ENCODE results near the gene HMOX2.
A peak's percentile ranks its signal among the peaks of the same experiment; 100 is the strongest.

The HMOX2 gene

GRCh38 chr16:4498546-4499195 lies 22.5 kb downstream of the HMOX2 start:
- TF ChIP-seq USF1 (IDR thresholded peaks at IDR 0.05), result no peak
- no peak for TF ChIP-seq YY1 (IDR thresholded peaks at IDR 0.05; ENCODE audit: low read depth)
- TF ChIP-seq CREB1 (IDR thresholded peaks at IDR 0.05; ENCODE audit: low read depth), result no peak
- no peak for TF ChIP-seq CEBPB (IDR thresholded peaks at IDR 0.05)
- TF ChIP-seq EP300 (IDR thresholded peaks at IDR 0.05; ENCODE audit: borderline replicate concordance), result no peak
- TF ChIP-seq REST (IDR thresholded peaks at IDR 0.05; ENCODE audit: low read depth), result no peak
- no peak for TF ChIP-seq TEAD4 (IDR thresholded peaks at IDR 0.05)
- no peak for TF ChIP-seq TAF1 (IDR thresholded peaks at IDR 0.05; ENCODE audit: low read depth)
- no peak for TF ChIP-seq NFIC (IDR thresholded peaks at IDR 0.05)
- TF ChIP-seq TCF12 (IDR thresholded peaks at IDR 0.05; ENCODE audit: low read depth), result no peak
- TF ChIP-seq RAD21 (IDR thresholded peaks at IDR 0.05; ENCODE audit: low read depth), result no peak
- TF ChIP-seq EGR1 (IDR thresholded peaks at IDR 0.05), result no peak
- TF ChIP-seq ZBTB7A (IDR thresholded peaks at IDR 0.05; ENCODE audit: low read depth), result no peak
- TF ChIP-seq MAX (IDR thresholded peaks at IDR 0.05), result no peak
- TF ChIP-seq FOXM1 (IDR thresholded peaks at IDR 0.05; ENCODE audit: borderline replicate concordance, low read depth), result no peak

GRCh38 chr16:4499196-4499555 lies 23.0 kb downstream of the HMOX2 start:
- TF ChIP-seq FOXM1 (IDR thresholded peaks at IDR 0.05; ENCODE audit: borderline replicate concordance, low read depth), result no peak
- no peak for TF ChIP-seq EP300 (IDR thresholded peaks at IDR 0.05; ENCODE audit: borderline replicate concordance)
- no peak for TF ChIP-seq YY1 (IDR thresholded peaks at IDR 0.05; ENCODE audit: low read depth)
- TF ChIP-seq CREB1 (IDR thresholded peaks at IDR 0.05; ENCODE audit: low read depth), result no peak
- no peak for TF ChIP-seq TAF1 (IDR thresholded peaks at IDR 0.05; ENCODE audit: low read depth)
- no peak for TF ChIP-seq MAX (IDR thresholded peaks at IDR 0.05)
- no peak for TF ChIP-seq REST (IDR thresholded peaks at IDR 0.05; ENCODE audit: low read depth)
- no peak for TF ChIP-seq RAD21 (IDR thresholded peaks at IDR 0.05; ENCODE audit: low read depth)
- no peak for TF ChIP-seq NFIC (IDR thresholded peaks at IDR 0.05)
- no peak for TF ChIP-seq CEBPB (IDR thresholded peaks at IDR 0.05)
- TF ChIP-seq TCF12 (IDR thresholded peaks at IDR 0.05; ENCODE audit: low read depth), result no peak
- TF ChIP-seq USF1 (IDR thresholded peaks at IDR 0.05), result no peak

GRCh38 chr16:4500272-4500671 lies 24.1 kb downstream of the HMOX2 start:
- no peak for TF ChIP-seq USF1 (IDR thresholded peaks at IDR 0.05)
- TF ChIP-seq NFIC (IDR thresholded peaks at IDR 0.05), result no peak
- TF ChIP-seq REST (IDR thresholded peaks at IDR 0.05; ENCODE audit: low read depth), result no peak
- no peak for TF ChIP-seq CREB1 (IDR thresholded peaks at IDR 0.05; ENCODE audit: low read depth)
- no peak for TF ChIP-seq MAX (IDR thresholded peaks at IDR 0.05)
- TF ChIP-seq ZBTB7A (IDR thresholded peaks at IDR 0.05; ENCODE audit: low read depth), result no peak
- TF ChIP-seq TEAD4 (IDR thresholded peaks at IDR 0.05), result peak; percentile 74

GRCh38 chr16:4501071-4501478 lies 24.9 kb downstream of the HMOX2 start:
- TF ChIP-seq RAD21 (IDR thresholded peaks at IDR 0.05; ENCODE audit: low read depth) (no peak), USF1 (IDR thresholded peaks at IDR 0.05) (no peak), CREB1 (IDR thresholded peaks at IDR 0.05; ENCODE audit: low read depth) (no peak), ZBTB7A (IDR thresholded peaks at IDR 0.05; ENCODE audit: low read depth) (no peak), NFIC (IDR thresholded peaks at IDR 0.05) (no peak), CEBPB (IDR thresholded peaks at IDR 0.05) (no peak), EGR1 (IDR thresholded peaks at IDR 0.05) (no peak), TEAD4 (IDR thresholded peaks at IDR 0.05) (no peak), TAF1 (IDR thresholded peaks at IDR 0.05; ENCODE audit: low read depth) (no peak), MAX (IDR thresholded peaks at IDR 0.05) (no peak), FOXM1 (IDR thresholded peaks at IDR 0.05; ENCODE audit: borderline replicate concordance, low read depth) (no peak), REST (IDR thresholded peaks at IDR 0.05; ENCODE audit: low read depth) (no peak), EP300 (IDR thresholded peaks at IDR 0.05; ENCODE audit: borderline replicate concordance) (no peak), TCF12 (IDR thresholded peaks at IDR 0.05; ENCODE audit: low read depth) (no peak), YY1 (IDR thresholded peaks at IDR 0.05; ENCODE audit: low read depth) (no peak)

Data from Ishikawa (cell line).